DOHH2 (cell line): ENCODE data around the gene ITGAE.

ENCODE experiments used
- EZH2phosphoT487 ChIP-seq: fragments of 200-600 bp; sonication (generic); IDR thresholded peaks from 2 replicates; pipeline ENCODE4 v1.6.1; 2017; ENCODE audit warnings: borderline replicate concordance, mild to moderate bottlenecking, antibody characterized with exemption, low read length, moderate library complexity, mixed read lengths
- TF ChIP-seq, protein P1 (sequence below): fragments of 200-600 bp; sonication (generic); IDR thresholded peaks from one replicate; pipeline ENCODE4 v1.5.1; 2014; ENCODE audit warnings: antibody characterized with exemption, mild to moderate bottlenecking, low read depth, low read length; ENCODE audit not compliant: poor library complexity, severe bottlenecking

DNA sequence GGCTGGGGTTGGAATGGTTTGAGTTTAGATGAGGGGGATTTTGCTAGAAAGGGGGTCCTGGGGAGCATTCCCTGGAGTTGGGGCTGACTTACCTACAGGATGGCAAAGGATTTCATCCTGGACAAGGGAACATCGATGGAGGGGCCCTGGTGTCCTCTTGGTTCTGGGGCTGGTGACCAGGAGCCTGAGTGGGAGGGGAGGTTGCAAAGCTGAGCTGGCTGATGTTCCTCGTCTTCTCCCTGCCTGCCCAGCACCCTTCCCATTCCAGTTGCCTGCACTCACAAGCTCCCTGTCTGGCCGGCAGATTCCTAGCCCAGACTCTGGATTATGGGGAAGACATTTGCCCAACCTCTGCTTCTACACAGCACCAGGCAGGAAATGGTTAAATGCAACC lies 37.2 kb downstream of the ITGAE start:
- TF ChIP-seq, protein P1, sequence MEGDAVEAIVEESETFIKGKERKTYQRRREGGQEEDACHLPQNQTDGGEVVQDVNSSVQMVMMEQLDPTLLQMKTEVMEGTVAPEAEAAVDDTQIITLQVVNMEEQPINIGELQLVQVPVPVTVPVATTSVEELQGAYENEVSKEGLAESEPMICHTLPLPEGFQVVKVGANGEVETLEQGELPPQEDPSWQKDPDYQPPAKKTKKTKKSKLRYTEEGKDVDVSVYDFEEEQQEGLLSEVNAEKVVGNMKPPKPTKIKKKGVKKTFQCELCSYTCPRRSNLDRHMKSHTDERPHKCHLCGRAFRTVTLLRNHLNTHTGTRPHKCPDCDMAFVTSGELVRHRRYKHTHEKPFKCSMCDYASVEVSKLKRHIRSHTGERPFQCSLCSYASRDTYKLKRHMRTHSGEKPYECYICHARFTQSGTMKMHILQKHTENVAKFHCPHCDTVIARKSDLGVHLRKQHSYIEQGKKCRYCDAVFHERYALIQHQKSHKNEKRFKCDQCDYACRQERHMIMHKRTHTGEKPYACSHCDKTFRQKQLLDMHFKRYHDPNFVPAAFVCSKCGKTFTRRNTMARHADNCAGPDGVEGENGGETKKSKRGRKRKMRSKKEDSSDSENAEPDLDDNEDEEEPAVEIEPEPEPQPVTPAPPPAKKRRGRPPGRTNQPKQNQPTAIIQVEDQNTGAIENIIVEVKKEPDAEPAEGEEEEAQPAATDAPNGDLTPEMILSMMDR: no peak
- TF ChIP-seq EZH2phosphoT487: no peak
